ENCODE results near the gene CCT2. TPM values are rescaled to one million over a fixed set of nuclear protein-coding genes. Genes with fewer than 3 reads are reported as not detected.

CCT2 gene
- total RNA-seq, result 10 to 100 TPM; 49.4 to 86.4 (median 61.1) TPM

GRCh38 chr12:69585189-69586062 is at the start of gene CCT2:
Gene CCT2, plus strand, starts transcription at chr12:69585459. Its CDS starts 63 bp downstream, at chr12:69585522.
- WGBS, 2 donors, result 0% methylated on average over 32 to 57 of the region's 63 CpGs
- TF ChIP-seq POLR2A (IDR thresholded peaks at IDR 0.05) (peak in 1 of 2 donors; percentile 22), CTCF (IDR thresholded peaks at IDR 0.05) (no peak)
- H3K4me3 ChIP-seq (ENCODE audit: low read depth, poor library complexity, severe bottlenecking), result peak within 1 kb of the TSS; percentile 100
- intact Hi-C loops (cut with DNase I; ENCODE audit: low total_unique reads), result loop anchor here (10.0 kb wide), 1 partner anchor 901 kb away; the partner anchor contains the start of gene NUP107
- DNase-seq (ENCODE audit: low spot score in 2 of 2), result peak; percentile 97 to 99

- H3K4me3 ChIP-seq (ENCODE audit: low read depth, poor library complexity, severe bottlenecking), result no peak overlapping the region
- intact Hi-C loops (cut with DNase I; ENCODE audit: low total_unique reads), result no loop called here
- no peak for TF ChIP-seq POLR2A (IDR thresholded peaks at IDR 0.05)
- no peak for TF ChIP-seq CTCF (IDR thresholded peaks at IDR 0.05)
- no peak for DNase-seq (ENCODE audit: low spot score in 2 of 2)
- 82 to 85% methylated on average over 2 of the region's 2 CpGs for WGBS, 2 donors
Measured at GRCh38 chr12:69540987-69541386, 44.3 kb upstream of the CCT2 start.

- no peak for DNase-seq (ENCODE audit: low spot score in 2 of 2)
- 100% methylated on average over 1 of the region's 1 CpG for WGBS, 2 donors
- TF ChIP-seq CTCF (IDR thresholded peaks at IDR 0.05) (no peak), POLR2A (IDR thresholded peaks at IDR 0.05) (no peak)
- intact Hi-C loops (cut with DNase I; ENCODE audit: low total_unique reads), result no loop called here
- H3K4me3 ChIP-seq (ENCODE audit: low read depth, poor library complexity, severe bottlenecking), result no peak overlapping the region
Measured at GRCh38 chr12:69544087-69544486, 41.2 kb upstream of the CCT2 start.

GRCh38 chr12:69545081-69545480 is 40.2 kb upstream of the CCT2 start:
- TF ChIP-seq CTCF (IDR thresholded peaks at IDR 0.05), result no peak
- no peak for TF ChIP-seq POLR2A (IDR thresholded peaks at IDR 0.05)
- WGBS, 2 donors, result 79 to 80% methylated on average over 1 of the region's 1 CpG
- no peak overlapping the region for H3K4me3 ChIP-seq (ENCODE audit: low read depth, poor library complexity, severe bottlenecking)
- intact Hi-C loops (cut with DNase I; ENCODE audit: low total_unique reads), result no loop called here
- no peak for DNase-seq (ENCODE audit: low spot score in 2 of 2)

- 93 to 96% methylated on average over 7 of the region's 7 CpGs for WGBS, 2 donors
- no peak for TF ChIP-seq CTCF (IDR thresholded peaks at IDR 0.05)
- no peak overlapping the region for H3K4me3 ChIP-seq (ENCODE audit: low read depth, poor library complexity, severe bottlenecking)
- no peak for DNase-seq (ENCODE audit: low spot score in 2 of 2)
- intact Hi-C loops (cut with DNase I; ENCODE audit: low total_unique reads), result no loop called here
Measured at GRCh38 chr12:69546693-69547438, 38.4 kb upstream of the CCT2 start.

All from lower leg skin (tissue), 4 donors.